Right ventricle myocardium superior (tissue), 1 donor: ENCODE measurements around the gene VGLL4. TPM values are rescaled to one million over a fixed set of nuclear protein-coding genes. Genes with fewer than 3 reads are reported as not detected.

Source experiments
- ATAC-seq: fragments of 200-7000 bp; cut with Tn5 transposase; one replicate; pipeline ENCODE4 v1.9.1; 2020; ENCODE audit warnings: mild to moderate bottlenecking; ENCODE audit not compliant: poor library complexity
- DNase-seq: peaks from one replicate; pipeline ENCODE4 v3.0.0-alpha.2; 2020
- intact Hi-C: fragments of 100-400 bp; cut with DNase I; formaldehyde crosslinking; loops from one replicate; pipeline ENCODE4 v1.11.2; 2022
- total RNA-seq: library from RNA; stranded (reverse); fragmentation: NEBNext Ultra II Directional; extraction: Animal tissue kit (Norgen Biotek cat#: 25700); gene quantifications from one replicate; pipeline ENCODE4 v1.2.1, GENCODE V29; 2021
- donor health status: DM: no; HTN: yes; CAD: no; lungs with severe emphysema.

VGLL4 gene
- total RNA-seq, 1 donor from 2014 or later = 23.0 TPM

DNA sequence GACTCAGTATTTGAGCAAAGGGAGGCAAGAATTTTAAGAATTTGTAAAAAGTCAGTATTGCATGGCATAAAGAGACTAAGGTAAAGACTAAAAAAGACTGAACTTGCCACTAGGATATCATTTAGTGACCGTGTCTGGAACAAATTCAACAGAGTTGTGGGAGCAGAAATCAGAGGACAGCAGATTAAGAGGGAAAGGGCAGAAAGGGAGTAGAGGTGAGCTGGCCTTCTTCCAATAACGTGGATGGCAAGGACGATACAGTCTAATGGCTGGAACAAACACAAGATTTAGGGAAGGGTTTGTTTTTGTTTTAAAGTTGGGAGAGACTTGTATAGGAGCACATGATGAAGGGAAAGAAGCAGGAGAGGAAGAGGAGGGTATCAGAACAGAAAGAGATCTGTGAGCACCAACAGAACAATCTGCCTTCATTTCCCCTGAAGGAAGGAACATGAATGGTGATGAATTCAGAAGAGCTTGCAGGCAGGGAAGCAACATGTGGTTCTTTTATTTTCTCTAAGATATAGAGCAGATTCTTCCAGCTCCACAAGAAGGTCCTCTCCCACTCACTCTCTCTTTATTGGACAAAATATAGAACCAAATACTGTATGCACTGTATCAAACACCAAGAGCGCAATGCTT is 8.6 kb downstream of the VGLL4 start:
- ATAC-seq (no peak), DNase-seq (no peak)
- intact Hi-C loops = no loop called here

DNA sequence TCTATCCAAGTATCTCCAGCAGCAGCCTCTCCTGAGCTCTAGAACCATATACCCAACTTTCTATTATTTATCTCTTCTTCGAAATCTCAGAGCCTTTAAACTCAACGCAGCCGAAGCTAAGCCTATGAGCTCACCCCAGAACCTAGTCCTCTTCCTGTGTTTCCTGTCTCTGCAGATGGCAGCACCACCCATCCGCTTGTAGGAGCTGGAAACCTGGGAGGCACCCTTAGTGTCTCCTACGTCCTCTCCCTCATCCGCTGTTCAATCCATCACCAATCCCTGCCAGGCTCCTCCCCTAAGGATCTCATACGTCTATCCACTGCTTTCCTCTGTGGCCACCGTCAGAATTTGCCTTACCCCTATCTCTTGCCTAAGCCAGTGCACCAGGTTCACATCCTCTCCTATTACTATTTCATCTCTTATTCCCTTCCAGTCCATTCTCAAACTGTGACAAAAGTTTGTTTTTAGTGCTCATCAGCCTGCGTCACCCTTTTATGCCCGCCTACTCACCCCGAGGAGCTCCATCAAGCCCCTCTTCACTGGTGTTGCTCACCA is 9.6 kb downstream of the VGLL4 start:
- ATAC-seq (peak; percentile 18), DNase-seq (no peak)
- intact Hi-C loops = no loop called here

DNA sequence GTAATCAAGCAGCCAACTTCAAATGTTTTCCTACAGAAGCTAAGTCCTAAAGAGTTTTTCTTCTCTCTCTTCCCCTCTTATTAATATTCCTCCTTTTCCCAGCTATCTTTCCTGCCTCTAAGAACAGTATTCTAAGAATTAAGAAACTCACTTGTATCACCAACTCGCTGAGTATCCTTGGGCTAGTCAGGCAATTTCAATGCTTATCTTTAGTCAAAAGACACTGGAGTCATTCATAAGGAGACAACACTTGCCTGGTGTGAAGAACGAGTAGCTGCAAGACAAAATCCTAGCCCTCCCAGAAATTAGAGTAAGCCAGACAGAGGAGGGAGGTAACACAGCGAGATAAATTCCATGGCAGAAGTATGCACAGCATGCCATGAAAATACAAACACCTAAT is 10.7 kb downstream of the VGLL4 start:
- ATAC-seq = no peak
- DNase-seq = no peak
- intact Hi-C loops = no loop called here

DNA sequence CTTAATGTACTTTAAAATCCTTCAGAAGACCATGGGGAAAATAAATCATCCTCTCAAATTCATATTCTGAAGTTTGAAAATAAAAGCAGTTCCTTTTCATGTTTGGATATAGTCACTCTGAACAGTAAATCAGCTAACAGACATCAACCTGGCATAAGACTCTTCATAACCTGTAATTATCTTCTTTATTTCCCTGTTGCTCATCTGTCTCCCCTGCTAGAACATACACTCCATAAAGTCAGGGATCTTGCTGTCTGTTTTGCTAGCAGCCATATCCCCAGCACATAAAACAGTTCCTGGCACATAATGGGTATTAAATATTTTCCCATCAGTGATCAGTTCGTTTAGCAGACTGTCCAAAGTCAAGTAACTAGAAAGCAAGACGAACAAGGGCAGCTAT is 11.2 kb downstream of the VGLL4 start:
- DNase-seq = no peak
- ATAC-seq = no peak
- intact Hi-C loops = no loop called here

DNA sequence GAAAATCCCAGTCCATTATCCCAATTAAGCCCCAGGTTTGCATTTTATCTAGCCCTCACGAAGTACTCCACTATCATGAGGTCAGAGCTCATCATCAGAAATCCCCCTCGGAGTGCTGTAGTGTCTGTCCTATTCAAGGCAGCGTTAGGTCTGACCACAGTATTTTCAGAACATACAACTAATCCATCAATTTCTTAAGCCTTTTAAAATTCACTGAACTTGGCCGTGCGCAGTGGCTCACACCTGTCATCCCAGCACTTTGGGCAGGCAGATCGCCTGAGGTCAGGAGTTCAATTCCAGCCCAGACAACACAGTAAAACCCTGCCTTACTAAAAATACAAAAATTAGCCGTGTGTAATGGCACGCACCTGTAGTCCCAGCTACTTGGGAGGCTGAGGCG is 11.9 kb downstream of the VGLL4 start:
- DNase-seq (no peak), ATAC-seq (no peak)
- intact Hi-C loops = no loop called here

DNA sequence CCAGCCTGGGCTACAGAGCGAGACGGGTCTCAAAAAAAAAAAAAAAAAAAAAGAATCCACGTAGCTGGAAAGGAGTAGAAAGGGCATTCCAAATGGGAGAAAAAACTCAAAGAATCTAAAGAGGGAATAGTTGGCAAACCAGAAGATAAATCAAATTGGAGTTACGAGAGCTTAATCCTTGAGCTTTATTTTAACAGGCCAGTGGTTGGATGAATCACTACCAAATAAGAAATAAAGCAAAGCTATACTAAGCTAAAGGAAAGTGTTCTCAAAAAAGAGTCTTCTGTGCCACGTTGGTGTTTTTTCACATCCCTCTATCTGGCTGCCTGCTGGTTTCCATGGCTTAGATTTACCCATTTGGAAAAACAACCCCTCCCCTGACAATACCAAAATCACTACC is 14.0 kb downstream of the VGLL4 start:
- intact Hi-C loops = no loop called here
- DNase-seq = no peak
- no peak for ATAC-seq

DNA sequence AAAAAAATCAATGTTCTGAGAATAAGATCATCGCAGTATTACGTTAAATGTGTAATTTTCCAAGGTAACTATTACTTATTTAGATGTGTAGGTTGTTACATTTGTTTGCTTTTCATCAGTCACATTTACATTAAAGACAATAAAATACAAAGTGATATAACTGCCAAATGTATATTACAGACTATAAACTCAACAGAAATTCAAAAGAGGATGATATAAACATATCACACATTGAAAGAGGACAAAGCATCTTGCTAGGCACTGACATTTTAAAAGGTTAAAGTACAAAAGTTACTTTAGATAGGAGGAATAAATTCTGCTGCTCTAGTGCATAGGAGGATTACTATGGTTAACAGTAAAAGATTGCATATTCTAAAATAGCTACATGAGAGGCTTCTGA is 16.1 kb downstream of the VGLL4 start:
- no peak for ATAC-seq
- DNase-seq = no peak
- intact Hi-C loops = no loop called here

DNA sequence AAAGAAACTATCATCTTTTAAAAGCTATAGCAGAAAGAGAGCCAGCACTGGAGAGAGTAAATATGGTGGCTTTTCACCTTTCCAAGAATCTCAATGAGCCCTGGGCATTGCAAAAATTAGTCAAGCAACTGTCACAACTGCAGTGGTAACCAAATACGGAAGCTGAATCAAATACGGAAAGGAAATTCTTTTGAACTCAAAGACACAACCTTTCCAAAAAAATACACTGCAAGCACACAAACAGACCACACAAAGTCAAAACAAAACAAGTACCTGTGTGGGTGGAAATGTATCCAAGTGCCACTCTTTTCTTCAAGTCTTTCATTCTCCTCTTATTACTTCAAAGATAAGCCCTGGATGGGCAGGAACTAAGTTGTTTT is 17.6 kb downstream of the VGLL4 start:
- DNase-seq (no peak), ATAC-seq (no peak)
- intact Hi-C loops = no loop called here

DNA sequence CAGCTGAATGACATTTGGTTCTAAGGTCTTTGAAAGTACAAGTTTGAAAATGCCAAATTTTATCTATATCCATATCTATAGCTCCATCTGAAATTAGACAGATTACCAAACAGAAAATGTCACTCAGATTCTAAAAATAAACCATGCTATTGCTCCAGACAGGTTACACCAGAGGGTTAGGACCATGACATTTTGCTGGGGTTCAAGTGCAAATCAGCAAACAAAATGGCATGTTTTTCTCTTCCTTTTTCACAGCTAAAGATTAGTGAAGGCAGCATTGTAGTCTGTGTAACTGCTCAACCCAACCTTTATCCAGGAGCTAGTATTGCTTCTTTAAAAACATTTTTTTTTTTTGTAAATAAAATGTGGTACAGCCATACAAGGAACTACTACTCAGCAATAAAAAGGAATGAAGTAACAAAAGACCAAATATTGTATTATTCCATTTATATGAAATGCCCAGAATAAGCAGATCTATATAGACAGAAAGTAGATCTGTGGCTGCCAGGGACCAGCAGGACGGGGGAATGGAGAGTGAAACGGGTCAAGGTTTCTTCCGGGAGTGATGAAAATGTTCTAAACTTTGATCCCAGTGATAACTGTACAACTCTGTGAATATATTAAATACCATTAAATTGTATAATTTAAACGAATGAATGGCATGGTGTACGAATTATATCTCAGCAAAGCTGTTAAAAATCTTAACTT is 18.2 kb downstream of the VGLL4 start:
- no peak for DNase-seq
- intact Hi-C loops = no loop called here
- ATAC-seq = no peak

DNA sequence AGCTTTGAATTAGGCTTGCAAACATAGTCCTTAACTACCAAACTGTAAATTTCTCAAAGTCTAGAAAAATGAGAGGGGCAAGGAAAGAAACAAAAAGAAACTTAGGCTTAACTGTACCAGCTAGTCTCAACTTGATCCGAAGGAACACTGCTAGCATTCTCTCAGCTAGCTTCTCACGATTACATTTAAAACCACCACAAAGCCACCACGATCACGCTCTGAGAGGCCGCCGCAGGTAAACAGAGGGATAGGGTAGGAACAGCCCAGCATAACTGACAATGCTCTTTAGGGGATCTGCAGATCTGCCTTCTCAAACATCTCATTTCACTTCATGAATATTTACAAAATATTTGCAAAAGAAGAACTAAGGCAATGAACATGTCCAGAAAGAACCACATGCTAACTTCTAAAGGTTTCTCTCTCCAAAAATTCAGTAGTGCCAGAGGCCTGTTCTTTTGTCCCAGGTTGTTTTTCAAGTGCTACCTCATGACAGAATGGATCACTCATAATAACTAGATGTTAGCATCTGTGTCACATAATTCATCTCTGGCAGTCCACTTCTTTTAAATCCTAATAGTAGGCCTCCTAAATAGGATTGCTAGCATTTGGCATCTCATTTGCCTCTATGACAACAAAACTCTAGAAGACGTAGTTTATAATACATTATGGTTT is 18.9 kb downstream of the VGLL4 start:
- intact Hi-C loops = no loop called here
- ATAC-seq (no peak), DNase-seq (no peak)

DNA sequence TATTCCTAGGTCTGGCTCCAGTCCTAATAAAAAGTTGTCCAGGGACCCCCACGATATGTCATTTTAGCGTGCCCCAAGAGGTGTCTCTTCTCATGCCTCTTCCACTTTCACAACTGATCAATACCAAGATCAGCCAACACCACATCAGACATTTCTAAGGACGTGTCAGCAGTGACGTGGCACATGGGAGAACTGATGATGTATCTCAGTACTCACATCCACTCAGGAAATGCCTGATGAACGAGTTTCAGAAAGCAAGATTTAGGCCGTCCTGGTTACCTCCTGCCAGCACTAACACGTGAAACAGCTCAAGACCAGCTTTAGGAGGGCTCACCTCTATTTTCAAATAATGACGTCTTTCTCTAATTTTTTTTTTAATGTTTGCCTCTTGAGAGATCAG is 19.6 kb downstream of the VGLL4 start:
- ATAC-seq = no peak
- intact Hi-C loops = no loop called here
- DNase-seq = no peak

DNA sequence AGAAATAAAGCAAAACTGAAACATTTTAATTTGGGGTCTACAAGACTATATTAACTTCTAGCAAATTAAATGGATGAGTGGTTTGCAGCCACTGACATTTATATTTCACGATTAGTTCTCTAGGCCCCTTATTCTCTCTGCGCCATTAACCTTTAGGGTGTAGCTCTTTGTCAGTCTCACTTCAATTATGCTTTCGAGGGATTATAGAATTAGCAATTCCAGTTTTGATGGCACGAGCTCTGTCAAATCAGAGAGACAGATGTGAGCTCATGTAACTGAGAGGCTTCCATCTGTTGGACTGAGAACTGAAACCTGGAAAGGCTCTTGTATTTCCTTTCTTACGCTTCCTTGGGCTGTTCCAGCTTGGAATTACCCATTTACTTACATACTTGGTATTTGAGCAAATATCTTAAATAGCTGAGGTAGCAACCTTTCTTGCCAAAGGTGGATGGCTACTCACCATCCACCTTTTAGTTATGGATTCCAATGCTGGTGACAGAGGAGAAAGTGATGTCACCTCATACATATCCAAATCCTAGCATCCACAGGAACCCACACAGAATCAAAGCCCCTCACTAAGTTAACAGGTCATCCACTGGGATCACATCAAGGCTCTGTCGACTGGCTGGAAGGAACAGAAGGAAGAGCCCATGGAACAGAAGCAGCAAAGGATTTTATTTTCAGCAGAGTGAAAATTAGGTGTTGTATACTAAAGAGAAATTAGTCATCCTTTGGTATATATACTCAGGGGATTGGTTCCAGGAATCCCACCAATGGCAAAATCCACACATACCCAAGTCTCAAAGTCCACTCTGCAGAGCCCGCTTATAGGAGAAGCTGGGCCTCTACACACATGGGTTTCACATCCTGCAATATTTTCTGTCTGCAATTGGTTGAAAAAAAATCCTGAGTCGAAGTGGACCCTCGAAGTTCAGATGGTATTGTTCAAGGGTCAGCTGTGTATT is 20.8 kb downstream of the VGLL4 start:
- ATAC-seq = no peak
- intact Hi-C loops = no loop called here
- no peak for DNase-seq

DNA sequence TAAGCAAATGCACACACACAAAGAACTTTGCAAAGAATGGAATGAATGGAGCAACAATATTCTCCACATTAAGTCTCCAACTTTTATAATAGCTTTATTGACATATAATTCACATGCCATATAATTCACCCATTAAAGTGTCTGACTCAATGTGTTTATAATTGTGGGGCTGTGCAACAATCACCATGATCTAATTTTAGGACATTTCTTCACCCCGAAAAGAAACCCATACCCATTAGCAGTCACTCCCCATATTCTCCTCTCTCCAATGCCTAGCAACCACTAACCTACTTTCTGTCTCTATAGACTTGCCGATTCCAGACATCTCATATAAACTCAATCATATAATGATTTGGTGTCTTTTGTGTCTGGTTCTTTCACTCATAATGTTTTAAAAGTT is 22.6 kb downstream of the VGLL4 start:
- no peak for ATAC-seq
- DNase-seq = no peak
- intact Hi-C loops = no loop called here

DNA sequence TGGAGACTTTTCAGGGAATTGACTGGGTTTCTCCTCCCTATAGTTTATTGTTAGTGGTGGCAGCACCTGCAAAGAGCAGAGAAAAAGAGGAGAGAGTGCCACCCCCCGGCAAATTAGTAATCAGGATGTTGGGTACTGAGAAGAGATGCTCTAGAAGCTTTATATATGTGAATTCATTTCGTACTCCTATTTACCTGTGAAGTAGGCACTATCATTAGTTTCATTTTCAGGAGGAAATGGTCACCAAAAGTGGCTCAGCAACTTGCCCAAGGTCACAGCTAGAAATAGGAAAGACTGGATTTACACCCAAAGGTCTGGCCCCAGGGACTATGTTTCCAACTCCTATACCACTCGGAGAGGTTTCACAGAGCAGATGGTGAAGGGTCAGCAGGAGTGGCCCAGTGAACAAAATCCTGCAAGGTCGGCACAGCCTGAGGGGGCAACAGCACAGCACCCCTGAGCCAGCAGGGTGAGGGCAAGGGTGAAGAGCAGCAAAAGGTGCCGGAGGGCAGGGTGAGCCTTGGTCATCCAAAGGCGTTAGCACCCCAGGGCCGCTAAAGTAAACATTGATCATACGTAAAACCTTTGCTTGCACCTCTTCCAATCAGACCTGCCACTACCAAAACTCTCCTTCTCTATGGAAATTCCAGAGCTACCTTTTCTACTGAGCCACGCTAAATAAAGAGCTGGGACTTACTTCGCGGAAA is 23.6 kb downstream of the VGLL4 start:
- ATAC-seq = peak; percentile 7
- DNase-seq = no peak
- intact Hi-C loops = no loop called here

DNA sequence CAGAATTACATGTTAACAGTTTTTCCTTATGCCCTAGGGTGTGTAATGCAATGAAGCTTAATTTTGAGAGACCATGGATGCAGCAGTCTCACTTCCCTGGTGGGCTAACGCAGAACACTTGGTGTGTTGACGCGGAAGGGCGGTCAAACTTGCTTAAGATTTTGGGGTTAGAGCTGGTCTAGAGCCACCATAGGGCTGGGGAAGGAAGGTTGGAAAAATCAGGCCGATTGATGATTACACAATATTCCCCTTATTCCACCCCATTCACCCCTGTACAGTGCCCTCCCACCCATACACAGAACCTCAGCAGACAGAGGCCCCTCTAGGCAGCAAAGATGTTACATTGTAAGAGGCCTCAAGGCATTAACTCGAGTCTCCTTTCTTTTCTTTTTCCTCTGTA is 24.3 kb downstream of the VGLL4 start:
- DNase-seq (no peak), ATAC-seq (no peak)
- intact Hi-C loops = no loop called here

DNA sequence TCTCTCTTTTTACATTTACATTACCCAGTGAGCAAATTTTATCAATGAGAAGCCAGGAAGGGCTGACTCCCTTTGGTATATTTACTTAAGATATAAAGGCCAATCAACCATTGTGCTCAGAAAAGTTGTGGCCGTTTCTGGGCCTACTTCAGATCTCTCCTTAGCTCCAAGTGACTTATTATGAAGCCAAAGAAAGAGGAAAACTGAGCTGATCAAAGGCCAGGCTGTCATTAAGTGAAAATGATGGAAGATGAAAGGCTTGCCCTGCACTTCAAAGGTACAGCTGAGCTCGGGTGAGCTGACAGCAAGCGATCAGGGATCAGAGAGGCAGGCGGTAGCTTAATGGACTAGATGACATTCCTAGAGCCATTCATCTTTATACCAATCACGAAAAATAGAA is 24.8 kb downstream of the VGLL4 start:
- intact Hi-C loops = no loop called here
- no peak for DNase-seq
- ATAC-seq = no peak

DNA sequence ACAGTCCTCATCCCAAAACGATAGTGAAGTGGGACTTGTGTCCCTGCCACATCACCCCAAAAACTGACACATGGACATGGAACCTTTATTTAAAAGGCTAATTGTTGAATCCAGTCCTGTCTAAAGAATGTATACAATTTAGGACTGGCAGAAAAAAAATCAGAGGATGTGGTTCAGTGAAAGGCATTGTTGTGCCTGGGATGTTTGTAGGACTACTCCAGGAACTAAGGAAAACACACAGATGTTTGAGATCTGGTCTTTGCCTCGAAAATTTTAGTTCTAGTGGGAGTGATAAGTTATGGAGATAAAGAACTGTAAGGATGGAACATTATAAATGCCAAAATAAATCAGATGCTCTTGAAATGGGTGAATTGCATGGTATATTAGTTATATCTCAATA is 27.2 kb downstream of the VGLL4 start:
- ATAC-seq (no peak), DNase-seq (no peak)
- intact Hi-C loops = no loop called here

DNA sequence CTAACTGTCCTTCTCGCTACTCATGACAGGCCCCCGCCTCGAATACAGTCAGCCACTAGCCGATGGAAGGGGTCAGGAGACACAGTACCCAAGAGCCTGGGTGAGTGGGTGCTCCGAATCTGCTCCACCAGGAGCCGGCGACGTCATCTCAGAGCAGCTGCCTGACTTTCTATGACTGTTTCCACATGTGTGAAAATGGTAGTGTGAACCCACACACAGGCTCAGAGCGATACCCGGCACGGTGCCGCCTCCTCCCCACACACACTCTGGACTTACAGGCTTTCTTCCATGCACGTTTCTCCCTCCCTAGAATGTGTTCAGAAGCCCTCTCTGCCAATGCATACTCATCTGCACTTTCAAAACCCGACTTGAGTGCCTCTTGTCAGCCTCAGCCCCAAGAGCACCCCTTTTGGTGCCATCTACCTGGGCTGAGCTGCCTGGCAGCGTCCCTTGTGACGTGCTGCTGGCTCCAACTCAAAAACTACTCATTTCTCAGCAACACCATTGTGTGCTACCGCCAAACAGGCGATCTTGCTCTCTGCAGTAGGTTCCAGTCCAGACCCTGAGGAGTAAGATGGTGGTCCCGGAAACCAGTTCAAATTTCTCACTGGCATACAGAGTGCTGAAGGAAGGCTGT is 29.7 kb downstream of the VGLL4 start:
- intact Hi-C loops = no loop called here
- ATAC-seq (peak; percentile 38), DNase-seq (no peak)
